GM12878 (cell line): ENCODE measurements around the gene RAB24. TPM values are rescaled to one million over a fixed set of nuclear protein-coding genes. Genes with fewer than 3 reads are reported as not detected.

Experiments used
- ATAC-seq: fragments of 200-7000 bp; cut with Tn5 transposase; 3 replicates; pipeline ENCODE4 v1.9.1; 2020; ENCODE audit warnings: mild to moderate bottlenecking, moderate library complexity
- BruUV-seq: library from RNA; stranded (reverse); fragments of 400-500 nt; replicated peaks from 2 replicates; lab custom pipeline; 2021; lab: Mats Ljungman, UMichigan
- CTCF ChIA-PET: fragments of 300-600 bp; sonication (Branson Sonifier 250); formaldehyde crosslinking; extraction: SDS; loops from one replicate; lab custom pipeline; 2021; ENCODE audit warnings: inconsistent platforms; lab: Yijun Ruan, JAX
- POLR2A ChIA-PET: fragments of 350-600 bp; formaldehyde crosslinking; extraction: SDS; loops from one replicate; lab custom pipeline; 2021; ENCODE audit warnings: inconsistent platforms; lab: Charles Lee
- RAD21 ChIA-PET: fragments of 300-600 bp; sonication (Branson Sonifier 250); formaldehyde crosslinking; loops from one replicate; lab custom pipeline; 2023; ENCODE audit warnings: antibody characterized with exemption; ENCODE audit not compliant: unreplicated experiment; lab: Charles Lee
- SMC1A ChIA-PET: fragments of 300-600 bp; sonication (Branson Sonifier 250); formaldehyde crosslinking; loops from one replicate; lab custom pipeline; 2023; ENCODE audit not compliant: unreplicated experiment, uncharacterized antibody; lab: Charles Lee
- DNase-seq: peaks from one replicate; pipeline ENCODE4 v3.0.0-alpha.2; 2011; ENCODE audit warnings: low read depth, low spot score
- FAIRE-seq: peaks from 3 replicates; lab custom pipeline; 2011; peaks lifted over from hg19 to GRCh38; lab: Jason Lieb, UNC
- H2AFZ ChIP-seq: 2 replicates; pipeline ENCODE4 v1.6.0; 2011; ENCODE audit warnings: low read depth, low read length, control low read depth; ENCODE audit not compliant: control insufficient read depth
- H3K27ac ChIP-seq: 2 replicates; pipeline ENCODE4 v1.5.1; 2011; ENCODE audit warnings: control low read depth; ENCODE audit not compliant: control insufficient read depth, insufficient read depth
- H3K27me3 ChIP-seq, 2 experiments: replicated peaks in 1 of 2; 2 replicates each; pipeline versions ENCODE4 v1.6.0 to v1.6.1; 2011; ENCODE audit warnings: low read length in 1 of 2; ENCODE audit not compliant: control insufficient read depth in 2 of 2, insufficient read depth in 2 of 2
- H3K36me3 ChIP-seq, 2 experiments: 2 replicates each; pipeline ENCODE4 v1.5.1; 2011; ENCODE audit warnings: low read length in 1 of 2; ENCODE audit not compliant: control insufficient read depth in 2 of 2, insufficient read depth in 2 of 2
- H3K4me1 ChIP-seq: 2 replicates; pipeline ENCODE4 v1.6.1; 2011; ENCODE audit warnings: mild to moderate bottlenecking, low read length, moderate library complexity, mixed read lengths; ENCODE audit not compliant: control insufficient read depth, insufficient read depth
- H3K4me2 ChIP-seq: 2 replicates; pipeline ENCODE4 v1.6.0; 2011; ENCODE audit warnings: control low read depth; ENCODE audit not compliant: control insufficient read depth, insufficient read depth
- H3K4me3 ChIP-seq: fragments of 200-600 bp; sonication (generic); 2 replicates; pipeline ENCODE4 v1.5.1; 2016
- H3K79me2 ChIP-seq: 2 replicates; pipeline ENCODE4 v1.6.0; 2011; ENCODE audit warnings: low read length; ENCODE audit not compliant: control insufficient read depth, insufficient read depth
- H3K9ac ChIP-seq: 2 replicates; pipeline ENCODE4 v1.8.0; 2011; ENCODE audit warnings: low read length, control low read depth, mixed read lengths; ENCODE audit not compliant: control insufficient read depth, insufficient read depth
- H3K9me3 ChIP-seq: replicated peaks from 3 replicates; pipeline ENCODE4 v1.5.1; 2011; ENCODE audit warnings: mild to moderate bottlenecking, low read length; ENCODE audit not compliant: control insufficient read depth, insufficient read depth
- H4K20me1 ChIP-seq: 2 replicates; pipeline ENCODE4 v1.6.0; 2011; ENCODE audit not compliant: control insufficient read depth, insufficient read depth
- BRCA1 ChIP-seq: IDR thresholded peaks from 2 replicates; pipeline ENCODE4 v1.6.1; 2011; ENCODE audit warnings: low read depth, low read length, improper control_type of control experiment
- CBX3 ChIP-seq: fragments of 200-600 bp; sonication (generic); IDR thresholded peaks from 2 replicates; pipeline ENCODE4 v1.6.1; 2016; ENCODE audit warnings: low read depth, borderline replicate concordance
- CHD1 ChIP-seq: IDR thresholded peaks from 2 replicates; pipeline ENCODE4 v1.6.1; 2012; ENCODE audit warnings: low read depth, low read length, improper control_type of control experiment
- CREB1 ChIP-seq: IDR thresholded peaks from 2 replicates; pipeline ENCODE4 v1.6.1; 2012; ENCODE audit warnings: low read depth, mild to moderate bottlenecking, inconsistent platforms
- GABPA ChIP-seq: IDR thresholded peaks from 2 replicates; pipeline ENCODE4 v1.6.1; 2014; ENCODE audit warnings: antibody characterized with exemption, low read depth, mild to moderate bottlenecking, inconsistent platforms
- HDGF ChIP-seq: fragments of 450-650 bp; IDR thresholded peaks from 2 replicates; pipeline ENCODE4 v1.6.1; 2016; ENCODE audit warnings: antibody characterized with exemption
- KAT2A ChIP-seq: conservative IDR thresholded peaks from 2 replicates; pipeline ENCODE4 v1.6.1; 2011; ENCODE audit warnings: low read depth, low read length; ENCODE audit not compliant: control insufficient read depth
- KLF5 ChIP-seq: fragments of 450-650 bp; IDR thresholded peaks from 2 replicates; pipeline ENCODE4 v1.6.1; 2014; ENCODE audit warnings: mild to moderate bottlenecking; ENCODE audit not compliant: partially characterized antibody
- LARP7 ChIP-seq: fragments of 450-650 bp; IDR thresholded peaks from 2 replicates; pipeline ENCODE4 v1.6.1; 2017; ENCODE audit warnings: mild to moderate bottlenecking
- MTA3 ChIP-seq: IDR thresholded peaks from 2 replicates; pipeline ENCODE4 v1.6.1; 2012; ENCODE audit warnings: low read length, inconsistent platforms, borderline replicate concordance
- MYB ChIP-seq: fragments of 150-350 bp; IDR thresholded peaks from 2 replicates; pipeline ENCODE4 v1.6.1; 2014; ENCODE audit warnings: mild to moderate bottlenecking, low read depth, low read length, borderline replicate concordance
- NR2F1 ChIP-seq: fragments of 450-650 bp; conservative IDR thresholded peaks from 2 replicates; pipeline ENCODE4 v1.6.1; 2017; ENCODE audit warnings: mild to moderate bottlenecking
- RELA ChIP-seq: fragments of 450-650 bp; IDR thresholded peaks from 2 replicates; pipeline ENCODE4 v1.8.0; 2014; ENCODE audit warnings: borderline replicate concordance; ENCODE audit not compliant: partially characterized antibody
- RELB ChIP-seq: fragments of 450-650 bp; IDR thresholded peaks from 2 replicates; pipeline ENCODE4 v1.6.1; 2017; ENCODE audit warnings: low read depth, mild to moderate bottlenecking, moderate library complexity
- SREBF1 ChIP-seq: IDR thresholded peaks from 2 replicates; pipeline ENCODE4 v1.6.1; 2012; ENCODE audit warnings: mild to moderate bottlenecking, low read length
- YBX1 ChIP-seq: fragments of 450-650 bp; IDR thresholded peaks from 2 replicates; pipeline ENCODE4 v1.6.1; 2016; ENCODE audit warnings: antibody characterized with exemption
- ZBED1 ChIP-seq: IDR thresholded peaks from 2 replicates; pipeline ENCODE4 v1.6.1; 2016; ENCODE audit warnings: borderline replicate concordance
- whole genome bisulfite sequencing: methylation state at CpG from one replicate; pipeline ENCODE4 v1.1.6; 2016; ENCODE audit warnings: low lambda C conversion rate; ENCODE audit not compliant: insufficient replicate concordance, insufficient coverage; ENCODE audit errors: missing lambda C conversion rate; 5-methylcytosine and 5-hydroxymethylcytosine counted together
- in situ Hi-C: fragments of 300-500 bp; cut with MboI; formaldehyde crosslinking; loops from 9 replicates; pipeline ENCODE4 v1.14.3; 2018; ENCODE audit warnings: mixed read lengths
- intact Hi-C: fragments of 100-400 bp; cut with micrococcal nuclease; formaldehyde crosslinking; loops from one replicate; pipeline ENCODE4 v1.14.2; 2022; ENCODE audit not compliant: unreplicated experiment
- polyA plus RNA-seq, 11 experiments: library from polyadenylated mRNA; depleted of rRNA in 4 of 11; unstranded in 6 of 11; stranded (reverse) in 5 of 11; fragments of >200 nt; fragmentation: Nextera tagmentation in 4 of 11; fragmentation: Illumina TruSeq in 1 of 11; extraction: Ambion mirVana in 4 of 11; extraction: Trizol in 1 of 11; gene quantifications; 1 replicate in 1 of 11; 2 replicates in 10 of 11; pipeline versions ENCODE4 v1.2.1 to v1.2.3, GENCODE V29; 2011 to 2016; ENCODE audit warnings: inconsistent platforms in 2 of 11, missing spikeins in 2 of 11, low read depth in 1 of 11
- total RNA-seq, 4 experiments: library from RNA; depleted of rRNA in 3 of 4; stranded (reverse); fragments of >200 nt in 3 of 4; fragmentation: Illumina TruSeq in 1 of 4; extraction: Trizol in 1 of 4; gene quantifications; 2 replicates each; pipeline versions ENCODE4 v1.2.1 to v1.2.3, GENCODE V29; 2013 to 2021
- TF ChIP-seq, protein P1 (sequence below): fragments of 150-350 bp; IDR thresholded peaks from 2 replicates; pipeline ENCODE4 v1.6.1; 2014; ENCODE audit warnings: mild to moderate bottlenecking, low read depth, low read length

RAB24 gene
- total and polyA plus RNA-seq, 10 of the 15 experiments (the other 5 are each of a cell fraction or from before 2014, with no cell fraction given), result 8.0 to 44.4 (median 24.4) TPM

- Histone ChIP-seq H3K4me1 (no peaks in the 10 kb centered on the region), H3K36me3 (peaks cover 9 to 34% of the 10 kb centered on the region in 2 experiments), H3K27me3 (no peaks in the 10 kb centered on the region), H4K20me1 (no peaks in the 10 kb centered on the region), H3K9me3 (no peaks in the 10 kb centered on the region), H3K4me3 (no peak overlapping the region), H3K4me2 (no peak overlapping the region), H3K79me2 (no peaks in the 10 kb centered on the region), H2AFZ (no peak overlapping the region), H3K27ac (no peak overlapping the region), H3K9ac (no peak overlapping the region)
- ChIA-PET CTCF (no interaction called here), SMC1A (interaction anchor here (0.6 kb wide), 1 partner anchor 84 kb away, joined by 4 read pairs; no protein-coding TSS in a partner anchor), POLR2A (interaction anchor here (1.0 kb wide), 1 partner anchor 28 kb away, joined by 5 read pairs; no protein-coding TSS in a partner anchor), RAD21 (no interaction called here)
- intact Hi-C loops, result no loop called here
- ATAC-seq (no peak), FAIRE-seq (no peak), DNase-seq (no peak)
- 68% methylated on average over 5 of the region's 5 CpGs for WGBS
- TF ChIP-seq MTA3 (no peak), ZBED1 (no peak), HDGF (no peak), CHD1 (no peak), NR2F1 (no peak)
- TF ChIP-seq, protein P1, sequence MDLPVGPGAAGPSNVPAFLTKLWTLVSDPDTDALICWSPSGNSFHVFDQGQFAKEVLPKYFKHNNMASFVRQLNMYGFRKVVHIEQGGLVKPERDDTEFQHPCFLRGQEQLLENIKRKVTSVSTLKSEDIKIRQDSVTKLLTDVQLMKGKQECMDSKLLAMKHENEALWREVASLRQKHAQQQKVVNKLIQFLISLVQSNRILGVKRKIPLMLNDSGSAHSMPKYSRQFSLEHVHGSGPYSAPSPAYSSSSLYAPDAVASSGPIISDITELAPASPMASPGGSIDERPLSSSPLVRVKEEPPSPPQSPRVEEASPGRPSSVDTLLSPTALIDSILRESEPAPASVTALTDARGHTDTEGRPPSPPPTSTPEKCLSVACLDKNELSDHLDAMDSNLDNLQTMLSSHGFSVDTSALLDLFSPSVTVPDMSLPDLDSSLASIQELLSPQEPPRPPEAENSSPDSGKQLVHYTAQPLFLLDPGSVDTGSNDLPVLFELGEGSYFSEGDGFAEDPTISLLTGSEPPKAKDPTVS, result no peak
- no TSS peak for BruUV-seq
- in situ Hi-C loops, result no loop called here
Measured at GRCh38 chr5:177256296-177256695, 47.2 kb downstream of the RAB24 start.

- POLR2A ChIA-PET, result interaction anchor here (1.1 kb wide), 1 partner anchor 10 kb away, joined by 7 read pairs; no protein-coding TSS in a partner anchor
- no peak for FAIRE-seq
- H3K4me2 ChIP-seq, result no peak overlapping the region
- H3K27me3 ChIP-seq, result no peaks in the 10 kb centered on the region
- no peak overlapping the region for H3K4me3 ChIP-seq
- H3K4me1 ChIP-seq, result no peaks in the 10 kb centered on the region
- SMC1A ChIA-PET, result interaction anchor here (1.0 to 2.8 kb wide), 3 partner anchors 8 to 139 kb away, joined by 3 to 11 read pairs (median 9); no protein-coding TSS in a partner anchor
- in situ Hi-C loops, result no loop called here
- no peak overlapping the region for H2AFZ ChIP-seq
- no peak for DNase-seq
- H3K9me3 ChIP-seq, result no peaks in the 10 kb centered on the region
- no peak overlapping the region for H3K27ac ChIP-seq
- H4K20me1 ChIP-seq, result no peaks in the 10 kb centered on the region
- BruUV-seq, result no TSS peak
- H3K79me2 ChIP-seq, result no peaks in the 10 kb centered on the region
- no peak overlapping the region for H3K9ac ChIP-seq
- H3K36me3 ChIP-seq, result peaks cover 9 to 26% of the 10 kb centered on the region in 2 experiments
- RAD21 ChIA-PET, result no interaction called here
- ATAC-seq, result no peak
- CTCF ChIA-PET, result interaction anchor here (1.0 to 3.7 kb wide), 2 partner anchors 139 to 141 kb away, joined by 3 to 15 read pairs; no protein-coding TSS in a partner anchor
- intact Hi-C loops, result no loop called here
- WGBS, result 93% methylated on average over 1 of the region's 1 CpG
- TF ChIP-seq RELA, result no peak
- TF ChIP-seq KAT2A, result no peak
- no peak for TF ChIP-seq LARP7
- no peak for TF ChIP-seq YBX1
- TF ChIP-seq CBX3, result no peak
- TF ChIP-seq HDGF, result no peak
- TF ChIP-seq CREB1, result no peak
- TF ChIP-seq RELB, result no peak
- TF ChIP-seq SREBF1, result no peak
- no peak for TF ChIP-seq MYB
- no peak for TF ChIP-seq GABPA
- TF ChIP-seq KLF5, result no peak
- TF ChIP-seq BRCA1, result no peak
Measured at GRCh38 chr5:177253252-177253651, 50.3 kb downstream of the RAB24 start.
